ENCODE results near the gene GNA12.

GNA12 gene

DNA sequence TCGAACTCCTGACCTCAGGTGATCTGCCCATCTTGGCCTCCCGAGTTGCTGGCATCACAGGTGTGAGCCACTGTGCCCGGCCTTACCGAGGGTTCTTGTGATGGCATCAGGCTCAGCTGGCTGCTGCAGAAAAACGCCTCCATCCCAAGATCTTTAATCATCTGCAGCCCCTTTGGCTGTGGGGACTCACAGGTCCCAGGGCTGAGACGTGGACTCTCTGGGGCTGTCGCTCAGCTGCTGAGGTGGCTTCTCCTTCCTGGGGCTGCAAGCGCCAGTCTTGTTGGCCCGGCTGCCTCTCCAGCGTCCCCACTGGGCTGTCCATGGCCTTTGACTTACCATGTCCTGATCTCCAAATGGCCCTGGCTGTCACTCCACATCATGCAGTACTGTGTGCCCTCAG is 136.1 kb downstream of the GNA12 start:
- TF ChIP-seq, protein P1, sequence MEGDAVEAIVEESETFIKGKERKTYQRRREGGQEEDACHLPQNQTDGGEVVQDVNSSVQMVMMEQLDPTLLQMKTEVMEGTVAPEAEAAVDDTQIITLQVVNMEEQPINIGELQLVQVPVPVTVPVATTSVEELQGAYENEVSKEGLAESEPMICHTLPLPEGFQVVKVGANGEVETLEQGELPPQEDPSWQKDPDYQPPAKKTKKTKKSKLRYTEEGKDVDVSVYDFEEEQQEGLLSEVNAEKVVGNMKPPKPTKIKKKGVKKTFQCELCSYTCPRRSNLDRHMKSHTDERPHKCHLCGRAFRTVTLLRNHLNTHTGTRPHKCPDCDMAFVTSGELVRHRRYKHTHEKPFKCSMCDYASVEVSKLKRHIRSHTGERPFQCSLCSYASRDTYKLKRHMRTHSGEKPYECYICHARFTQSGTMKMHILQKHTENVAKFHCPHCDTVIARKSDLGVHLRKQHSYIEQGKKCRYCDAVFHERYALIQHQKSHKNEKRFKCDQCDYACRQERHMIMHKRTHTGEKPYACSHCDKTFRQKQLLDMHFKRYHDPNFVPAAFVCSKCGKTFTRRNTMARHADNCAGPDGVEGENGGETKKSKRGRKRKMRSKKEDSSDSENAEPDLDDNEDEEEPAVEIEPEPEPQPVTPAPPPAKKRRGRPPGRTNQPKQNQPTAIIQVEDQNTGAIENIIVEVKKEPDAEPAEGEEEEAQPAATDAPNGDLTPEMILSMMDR (IDR thresholded peaks at IDR 0.05; ENCODE audit: low read depth, low read length, missing control alignments) = no peak
- H3K4me3 ChIP-seq (ENCODE audit: low read depth, low read length) = no peak overlapping the region
- DNase-seq (ENCODE audit: low read depth) = no peak
- in situ Hi-C loops (cut with HindIII; ENCODE audit: low sequenced_read_pairs) = no loop called here

DNA sequence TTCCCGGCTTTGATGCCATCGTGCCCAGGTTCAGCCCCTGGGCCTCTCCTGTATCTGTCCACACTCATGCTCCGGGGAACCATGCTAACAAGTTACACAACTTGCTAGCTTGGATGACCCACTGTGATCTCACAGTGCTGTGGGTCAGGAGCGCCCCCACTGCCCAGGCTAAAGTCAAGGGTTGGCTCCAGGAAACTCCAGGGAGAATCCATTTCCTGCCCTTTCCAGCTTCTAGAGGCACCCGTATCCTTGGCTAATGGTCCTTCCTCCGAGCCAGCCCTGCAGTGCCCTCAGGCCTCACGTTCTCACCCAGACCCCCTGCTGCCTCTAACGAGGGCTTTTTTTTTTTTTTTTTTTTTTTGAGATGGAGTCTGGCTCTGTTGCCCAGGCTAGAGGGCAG is 136.6 kb downstream of the GNA12 start:
- in situ Hi-C loops (cut with HindIII; ENCODE audit: low sequenced_read_pairs) = no loop called here
- H3K4me3 ChIP-seq (ENCODE audit: low read depth, low read length) = no peak overlapping the region
- DNase-seq (ENCODE audit: low read depth) = no peak
- TF ChIP-seq, protein P1 (IDR thresholded peaks at IDR 0.05; ENCODE audit: low read depth, low read length, missing control alignments) = no peak

DNA sequence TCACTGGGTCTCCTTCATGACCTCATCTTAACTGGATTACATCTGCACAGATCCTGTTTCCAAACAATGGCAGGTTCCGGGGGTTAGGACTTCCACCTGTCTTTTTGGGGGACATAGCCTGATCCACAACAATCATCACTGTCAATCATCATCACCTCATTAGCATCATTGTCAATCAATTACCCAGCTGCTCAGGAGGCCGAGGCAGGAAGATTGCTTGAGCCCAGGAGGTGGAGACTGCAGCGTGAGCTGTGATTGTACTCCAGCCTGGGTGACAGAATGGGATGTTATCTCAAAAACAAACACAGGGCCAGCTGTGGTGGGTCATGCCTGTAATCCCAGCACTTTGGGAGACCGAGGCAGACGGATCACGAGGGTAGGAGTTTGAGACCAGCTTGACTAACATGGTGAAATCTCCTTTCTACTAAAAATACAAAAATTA is 137.4 kb downstream of the GNA12 start:
- in situ Hi-C loops (cut with HindIII; ENCODE audit: low sequenced_read_pairs) = no loop called here
- no peak for DNase-seq (ENCODE audit: low read depth)
- TF ChIP-seq, protein P1 (IDR thresholded peaks at IDR 0.05; ENCODE audit: low read depth, low read length, missing control alignments) = no peak
- H3K4me3 ChIP-seq (ENCODE audit: low read depth, low read length) = no peak overlapping the region

DNA sequence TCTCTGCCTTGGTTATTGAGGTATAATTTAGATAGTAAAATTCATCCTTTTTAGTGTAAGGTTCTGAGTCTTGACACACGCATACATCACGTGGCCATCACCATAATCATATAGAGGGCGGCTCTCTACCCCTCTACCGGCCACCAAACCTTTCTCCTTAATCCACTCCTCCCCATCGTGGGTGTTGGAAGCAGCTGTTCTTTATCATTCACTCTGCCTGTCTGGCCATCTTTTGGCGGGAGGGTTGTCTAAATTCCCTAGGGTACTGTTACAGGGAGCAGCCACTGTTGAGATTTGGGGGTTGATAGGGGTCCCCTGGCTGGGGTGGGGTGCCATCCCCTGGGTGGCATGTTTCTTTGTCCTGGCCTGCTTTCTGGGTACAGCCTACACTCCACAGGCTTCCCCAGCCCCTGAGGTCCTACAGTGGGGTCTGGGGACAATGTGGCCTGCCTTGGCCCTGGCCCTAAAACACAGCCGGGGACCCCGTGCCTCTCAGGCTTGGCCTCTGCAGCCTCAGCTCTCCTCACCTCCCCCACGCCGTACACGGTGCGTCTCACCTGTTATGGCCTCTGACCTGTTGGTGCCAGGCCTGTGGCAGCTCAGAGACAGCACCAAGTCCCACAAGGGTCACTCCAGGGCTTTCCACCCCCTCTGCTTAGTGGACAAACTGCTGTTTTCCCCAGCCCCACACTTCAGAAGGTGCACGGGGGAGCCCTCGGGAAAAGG is 138.6 kb downstream of the GNA12 start:
- TF ChIP-seq, protein P1 (IDR thresholded peaks at IDR 0.05; ENCODE audit: low read depth, low read length, missing control alignments) = no peak
- H3K4me3 ChIP-seq (ENCODE audit: low read depth, low read length) = no peak overlapping the region
- in situ Hi-C loops (cut with HindIII; ENCODE audit: low sequenced_read_pairs) = no loop called here
- DNase-seq (ENCODE audit: low read depth) = no peak

DNA sequence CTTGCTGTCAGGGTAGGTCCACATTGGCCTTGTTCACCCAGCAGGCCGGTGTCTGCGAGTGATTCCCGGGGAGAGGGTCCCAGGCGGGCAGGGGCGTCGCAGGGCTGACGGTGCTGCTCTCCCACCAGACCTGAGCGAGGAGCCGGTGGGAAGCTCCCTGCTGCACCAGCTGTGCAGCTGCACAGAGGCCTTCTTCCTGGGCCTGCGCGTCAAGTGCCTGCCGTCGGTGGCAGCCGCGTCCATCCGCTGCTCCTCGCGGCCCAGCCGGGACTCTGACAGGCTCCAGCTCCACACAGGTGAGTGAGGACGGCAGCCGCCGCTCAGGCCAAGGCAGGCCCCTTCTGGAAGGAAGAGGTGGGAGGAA is 141.5 kb downstream of the GNA12 start:
- DNase-seq (ENCODE audit: low read depth) = no peak
- TF ChIP-seq, protein P1 (IDR thresholded peaks at IDR 0.05; ENCODE audit: low read depth, low read length, missing control alignments) = no peak
- in situ Hi-C loops (cut with HindIII; ENCODE audit: low sequenced_read_pairs) = no loop called here
- no peak overlapping the region for H3K4me3 ChIP-seq (ENCODE audit: low read depth, low read length)

DNA sequence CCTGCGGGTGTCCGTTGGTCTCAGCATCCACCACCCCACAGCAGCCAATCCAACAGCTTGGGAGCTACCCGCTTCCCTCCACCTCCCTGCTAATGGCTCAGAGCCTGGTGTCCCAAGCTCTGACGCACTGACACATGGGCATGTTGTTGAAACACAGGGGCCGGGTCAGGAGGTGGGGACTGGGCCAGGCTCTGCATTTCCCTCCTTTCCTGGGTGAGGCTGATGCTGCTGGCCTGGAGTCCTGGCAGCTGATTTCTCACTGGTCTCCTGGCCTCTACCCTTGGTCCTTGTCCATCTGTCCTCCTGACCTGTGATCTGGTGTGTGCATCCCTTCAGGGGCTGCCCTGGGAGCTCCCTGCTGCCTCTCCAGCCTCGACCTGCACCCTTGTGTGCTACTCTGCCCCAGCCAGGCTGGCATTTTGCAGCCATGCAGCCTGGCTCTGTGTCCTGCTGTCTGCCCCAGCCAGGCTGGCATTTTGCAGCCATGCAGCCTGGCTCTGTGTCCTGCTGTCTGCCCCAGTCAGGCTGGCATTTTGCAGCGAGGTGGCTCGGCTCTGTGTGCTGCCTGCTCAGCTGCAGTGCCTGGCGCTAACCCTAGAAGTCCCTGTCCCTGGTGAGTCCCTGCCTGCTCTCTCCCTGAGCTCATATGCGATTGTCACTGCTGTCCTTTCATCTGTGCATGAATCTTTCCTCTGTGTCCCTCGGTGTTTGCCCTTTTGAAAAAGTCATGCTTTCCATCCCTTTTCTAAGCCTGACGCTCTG is 142.1 kb downstream of the GNA12 start:
- in situ Hi-C loops (cut with HindIII; ENCODE audit: low sequenced_read_pairs) = no loop called here
- DNase-seq (ENCODE audit: low read depth) = no peak
- H3K4me3 ChIP-seq (ENCODE audit: low read depth, low read length) = no peak overlapping the region
- TF ChIP-seq, protein P1 (IDR thresholded peaks at IDR 0.05; ENCODE audit: low read depth, low read length, missing control alignments) = no peak
